ENCODE data around the gene PARP4.

Gene PARP4

DNA sequence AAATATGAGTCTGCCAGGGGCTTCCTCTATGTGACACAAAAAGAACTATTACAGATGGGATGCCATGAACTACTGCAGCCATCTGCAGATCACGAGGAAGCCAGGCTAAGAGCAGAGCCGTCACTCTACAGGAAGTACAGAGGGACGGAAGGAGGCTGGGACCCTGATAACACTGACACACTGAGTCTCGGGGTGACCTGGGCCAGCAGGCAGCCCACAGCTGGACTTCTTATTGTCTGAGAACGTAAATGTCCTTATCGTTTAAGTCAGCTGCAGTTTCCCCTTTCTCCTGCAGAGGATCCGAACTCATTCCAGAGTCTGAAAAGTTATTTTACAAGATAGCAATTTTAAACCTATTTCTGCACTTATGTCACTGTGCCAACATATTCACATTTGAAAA lies 20.7 kb downstream of the PARP4 start:
- CTCF ChIA-PET, result no interaction called here
- H3K36me3 ChIP-seq (ENCODE audit: control insufficient read depth in 2 of 2, insufficient read depth in 1 of 2, low read length in 2 of 2), result peaks cover 0 to 72% of the 10 kb centered on the region in 2 experiments
- no peaks in the 10 kb centered on the region for H3K9me3 ChIP-seq (ENCODE audit: control insufficient read depth, insufficient read depth, low read depth, low read length)
- H3K4me1 ChIP-seq (ENCODE audit: control insufficient read depth, insufficient read depth, low read length), result no peaks in the 10 kb centered on the region
- H3K4me3 ChIP-seq (ENCODE audit: low read depth, low read length), result no peak overlapping the region
- H3K27ac ChIP-seq (ENCODE audit: extremely low read depth, low read depth, low read length), result no peak overlapping the region
- TF ChIP-seq ZNF501 (tag by site-specific recombination; IDR thresholded peaks at IDR 0.05), result no peak
- TF ChIP-seq, protein P1, sequence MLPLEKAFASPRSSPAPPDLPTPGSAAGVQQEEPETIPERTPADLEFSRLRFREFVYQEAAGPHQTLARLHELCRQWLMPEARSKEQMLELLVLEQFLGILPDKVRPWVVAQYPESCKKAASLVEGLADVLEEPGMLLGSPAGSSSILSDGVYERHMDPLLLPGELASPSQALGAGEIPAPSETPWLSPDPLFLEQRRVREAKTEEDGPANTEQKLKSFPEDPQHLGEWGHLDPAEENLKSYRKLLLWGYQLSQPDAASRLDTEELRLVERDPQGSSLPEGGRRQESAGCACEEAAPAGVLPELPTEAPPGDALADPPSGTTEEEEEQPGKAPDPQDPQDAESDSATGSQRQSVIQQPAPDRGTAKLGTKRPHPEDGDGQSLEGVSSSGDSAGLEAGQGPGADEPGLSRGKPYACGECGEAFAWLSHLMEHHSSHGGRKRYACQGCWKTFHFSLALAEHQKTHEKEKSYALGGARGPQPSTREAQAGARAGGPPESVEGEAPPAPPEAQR (tag by site-specific recombination; IDR thresholded peaks at IDR 0.05), result no peak
- no peak for TF ChIP-seq GLI2 (tag by site-specific recombination; IDR thresholded peaks at IDR 0.05; ENCODE audit: borderline replicate concordance, low read depth)
- no peak for TF ChIP-seq ZFHX2 (tag by site-specific recombination; conservative IDR thresholded peaks at IDR 0.05)
- TF ChIP-seq, protein P2, sequence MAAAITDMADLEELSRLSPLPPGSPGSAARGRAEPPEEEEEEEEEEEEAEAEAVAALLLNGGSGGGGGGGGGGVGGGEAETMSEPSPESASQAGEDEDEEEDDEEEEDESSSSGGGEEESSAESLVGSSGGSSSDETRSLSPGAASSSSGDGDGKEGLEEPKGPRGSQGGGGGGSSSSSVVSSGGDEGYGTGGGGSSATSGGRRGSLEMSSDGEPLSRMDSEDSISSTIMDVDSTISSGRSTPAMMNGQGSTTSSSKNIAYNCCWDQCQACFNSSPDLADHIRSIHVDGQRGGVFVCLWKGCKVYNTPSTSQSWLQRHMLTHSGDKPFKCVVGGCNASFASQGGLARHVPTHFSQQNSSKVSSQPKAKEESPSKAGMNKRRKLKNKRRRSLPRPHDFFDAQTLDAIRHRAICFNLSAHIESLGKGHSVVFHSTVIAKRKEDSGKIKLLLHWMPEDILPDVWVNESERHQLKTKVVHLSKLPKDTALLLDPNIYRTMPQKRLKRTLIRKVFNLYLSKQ (tag by site-specific recombination; IDR thresholded peaks at IDR 0.05; ENCODE audit: borderline replicate concordance), result no peak
- TF ChIP-seq ZNF37A (tag by site-specific recombination; IDR thresholded peaks at IDR 0.05), result no peak
- TF ChIP-seq, protein P3, sequence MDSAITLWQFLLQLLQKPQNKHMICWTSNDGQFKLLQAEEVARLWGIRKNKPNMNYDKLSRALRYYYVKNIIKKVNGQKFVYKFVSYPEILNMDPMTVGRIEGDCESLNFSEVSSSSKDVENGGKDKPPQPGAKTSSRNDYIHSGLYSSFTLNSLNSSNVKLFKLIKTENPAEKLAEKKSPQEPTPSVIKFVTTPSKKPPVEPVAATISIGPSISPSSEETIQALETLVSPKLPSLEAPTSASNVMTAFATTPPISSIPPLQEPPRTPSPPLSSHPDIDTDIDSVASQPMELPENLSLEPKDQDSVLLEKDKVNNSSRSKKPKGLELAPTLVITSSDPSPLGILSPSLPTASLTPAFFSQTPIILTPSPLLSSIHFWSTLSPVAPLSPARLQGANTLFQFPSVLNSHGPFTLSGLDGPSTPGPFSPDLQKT (IDR thresholded peaks at IDR 0.05; ENCODE audit: borderline replicate concordance, low read depth, low read length), result no peak
- no peak for TF ChIP-seq MYNN (tag by site-specific recombination; IDR thresholded peaks at IDR 0.05; ENCODE audit: borderline replicate concordance)
- TF ChIP-seq BCL11B (tag by site-specific recombination; IDR thresholded peaks at IDR 0.05; ENCODE audit: low read depth), result no peak
- POLR2A ChIA-PET, result no interaction called here

DNA sequence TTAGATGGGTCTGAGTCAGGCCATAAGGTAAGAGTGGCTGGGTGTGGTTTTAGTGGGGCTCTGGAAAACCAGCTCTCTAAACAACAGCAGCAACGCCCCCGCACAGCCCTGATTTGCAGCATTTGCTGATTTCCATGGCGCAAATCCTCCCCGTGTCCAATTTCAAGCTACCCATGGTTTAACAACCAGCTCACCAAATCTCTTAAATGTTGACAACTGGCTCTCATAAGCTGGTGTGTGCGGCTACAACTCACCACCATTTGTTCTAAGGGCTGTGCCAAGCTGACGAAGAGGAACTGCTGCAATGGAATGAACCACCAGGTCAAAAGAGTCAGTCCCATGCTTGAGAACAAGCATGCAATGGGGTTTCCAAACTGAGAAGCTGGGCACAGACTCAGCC lies 22.9 kb downstream of the PARP4 start:
- Histone ChIP-seq H3K4me3 (ENCODE audit: low read depth, low read length) (no peak overlapping the region), H3K4me1 (ENCODE audit: control insufficient read depth, insufficient read depth, low read length) (no peaks in the 10 kb centered on the region), H3K36me3 (ENCODE audit: control insufficient read depth in 2 of 2, insufficient read depth in 1 of 2, low read length in 2 of 2) (peaks cover 0 to 68% of the 10 kb centered on the region in 2 experiments), H3K9me3 (ENCODE audit: control insufficient read depth, insufficient read depth, low read depth, low read length) (no peaks in the 10 kb centered on the region), H3K27ac (ENCODE audit: extremely low read depth, low read depth, low read length) (no peak overlapping the region)
- ChIA-PET CTCF (interaction anchor here (0.7 to 1.0 kb wide), 2 partner anchors 14 to 222 kb away, joined by 3 read pairs; no protein-coding TSS in a partner anchor), POLR2A (no interaction called here)
- TF ChIP-seq ZSCAN16 (tag by site-specific recombination; IDR thresholded peaks at IDR 0.05) (no peak), ZNF174 (tag by site-specific recombination; IDR thresholded peaks at IDR 0.05) (no peak), ZNF48 (tag by site-specific recombination; IDR thresholded peaks at IDR 0.05) (no peak), ZNF211 (tag by site-specific recombination; IDR thresholded peaks at IDR 0.05; ENCODE audit: low read depth) (no peak), ZNF157 (tag by site-specific recombination; IDR thresholded peaks at IDR 0.05) (no peak), ZNF335 (tag by site-specific recombination; conservative IDR thresholded peaks at IDR 0.05) (no peak), TCF7L2 (IDR thresholded peaks at IDR 0.05; ENCODE audit: borderline replicate concordance, low read depth, low read length) (no peak), ZBTB1 (tag by site-specific recombination; IDR thresholded peaks at IDR 0.05) (no peak), ZNF544 (tag by site-specific recombination; IDR thresholded peaks at IDR 0.05) (no peak), ZNF510 (tag by site-specific recombination; IDR thresholded peaks at IDR 0.05; ENCODE audit: insufficient replicate concordance) (no peak)
- TF ChIP-seq, protein P4, sequence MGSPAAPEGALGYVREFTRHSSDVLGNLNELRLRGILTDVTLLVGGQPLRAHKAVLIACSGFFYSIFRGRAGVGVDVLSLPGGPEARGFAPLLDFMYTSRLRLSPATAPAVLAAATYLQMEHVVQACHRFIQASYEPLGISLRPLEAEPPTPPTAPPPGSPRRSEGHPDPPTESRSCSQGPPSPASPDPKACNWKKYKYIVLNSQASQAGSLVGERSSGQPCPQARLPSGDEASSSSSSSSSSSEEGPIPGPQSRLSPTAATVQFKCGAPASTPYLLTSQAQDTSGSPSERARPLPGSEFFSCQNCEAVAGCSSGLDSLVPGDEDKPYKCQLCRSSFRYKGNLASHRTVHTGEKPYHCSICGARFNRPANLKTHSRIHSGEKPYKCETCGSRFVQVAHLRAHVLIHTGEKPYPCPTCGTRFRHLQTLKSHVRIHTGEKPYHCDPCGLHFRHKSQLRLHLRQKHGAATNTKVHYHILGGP (tag by site-specific recombination; IDR thresholded peaks at IDR 0.05), result no peak
- TF ChIP-seq, protein P5, sequence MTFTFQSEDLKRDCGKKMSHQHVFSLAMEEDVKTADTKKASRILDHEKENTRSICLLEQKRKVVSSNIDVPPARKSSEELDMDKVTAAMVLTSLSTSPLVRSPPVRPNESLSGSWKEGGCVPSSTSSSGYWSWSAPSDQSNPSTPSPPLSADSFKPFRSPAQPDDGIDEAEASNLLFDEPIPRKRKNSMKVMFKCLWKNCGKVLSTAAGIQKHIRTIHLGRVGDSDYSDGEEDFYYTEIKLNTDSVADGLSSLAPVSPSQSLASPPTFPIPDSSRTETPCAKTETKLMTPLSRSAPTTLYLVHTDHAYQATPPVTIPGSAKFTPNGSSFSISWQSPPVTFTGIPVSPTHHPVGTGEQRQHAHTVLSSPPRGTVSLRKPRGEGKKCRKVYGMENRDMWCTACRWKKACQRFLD (tag by site-specific recombination; IDR thresholded peaks at IDR 0.05), result no peak
- TF ChIP-seq, protein P6, sequence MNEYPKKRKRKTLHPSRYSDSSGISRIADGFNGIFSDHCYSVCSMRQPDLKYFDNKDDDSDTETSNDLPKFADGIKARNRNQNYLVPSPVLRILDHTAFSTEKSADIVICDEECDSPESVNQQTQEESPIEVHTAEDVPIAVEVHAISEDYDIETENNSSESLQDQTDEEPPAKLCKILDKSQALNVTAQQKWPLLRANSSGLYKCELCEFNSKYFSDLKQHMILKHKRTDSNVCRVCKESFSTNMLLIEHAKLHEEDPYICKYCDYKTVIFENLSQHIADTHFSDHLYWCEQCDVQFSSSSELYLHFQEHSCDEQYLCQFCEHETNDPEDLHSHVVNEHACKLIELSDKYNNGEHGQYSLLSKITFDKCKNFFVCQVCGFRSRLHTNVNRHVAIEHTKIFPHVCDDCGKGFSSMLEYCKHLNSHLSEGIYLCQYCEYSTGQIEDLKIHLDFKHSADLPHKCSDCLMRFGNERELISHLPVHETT (tag by site-specific recombination; IDR thresholded peaks at IDR 0.05), result no peak
- TF ChIP-seq, protein P7, sequence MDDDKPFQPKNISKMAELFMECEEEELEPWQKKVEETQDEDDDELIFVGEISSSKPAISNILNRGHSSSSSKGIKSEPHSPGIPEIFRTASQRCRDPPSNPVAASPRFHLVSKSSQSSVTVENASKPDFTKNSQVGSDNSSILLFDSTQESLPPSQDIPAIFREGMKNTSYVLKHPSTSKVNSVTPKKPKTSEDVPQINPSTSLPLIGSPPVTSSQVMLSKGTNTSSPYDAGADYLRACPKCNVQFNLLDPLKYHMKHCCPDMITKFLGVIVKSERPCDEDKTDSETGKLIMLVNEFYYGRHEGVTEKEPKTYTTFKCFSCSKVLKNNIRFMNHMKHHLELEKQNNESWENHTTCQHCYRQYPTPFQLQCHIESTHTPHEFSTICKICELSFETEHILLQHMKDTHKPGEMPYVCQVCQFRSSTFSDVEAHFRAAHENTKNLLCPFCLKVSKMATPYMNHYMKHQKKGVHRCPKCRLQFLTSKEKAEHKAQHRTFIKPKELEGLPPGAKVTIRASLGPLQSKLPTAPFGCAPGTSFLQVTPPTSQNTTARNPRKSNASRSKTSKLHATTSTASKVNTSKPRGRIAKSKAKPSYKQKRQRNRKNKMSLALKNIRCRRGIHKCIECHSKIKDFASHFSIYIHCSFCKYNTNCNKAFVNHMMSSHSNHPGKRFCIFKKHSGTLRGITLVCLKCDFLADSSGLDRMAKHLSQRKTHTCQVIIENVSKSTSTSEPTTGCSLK (tag by site-specific recombination; IDR thresholded peaks at IDR 0.05), result no peak
